Breast epithelium (tissue), 4 donors: Measurements from ENCODE around the gene ATP10D. TPM values are rescaled to one million over a fixed set of nuclear protein-coding genes. Genes with fewer than 3 reads are reported as not detected.
A peak's percentile ranks its signal among the peaks of the same experiment; 100 is the strongest.
"Not testable (repeated sequence)": the region's sequence is repeated elsewhere in the genome, so short reads cannot be mapped to it uniquely, and the experiment has no call there.

Experiments
- DNase-seq, 2 donors: peaks; one replicate each; pipeline ENCODE4 v3.0.0-alpha.2; 2019; ENCODE audit warnings: low spot score in 2 of 2
- H3K27ac ChIP-seq, 2 donors: fragments of 200-600 bp; sonication (generic) in 1 of 2; one replicate each; pipeline ENCODE4 v1.5.1; 2016 to 2019; ENCODE audit warnings: mild to moderate bottlenecking in 1 of 2
- H3K27me3 ChIP-seq, 2 donors: fragments of 200-600 bp; sonication (generic) in 1 of 2; one replicate each; pipeline versions ENCODE4 v1.5.1 to v1.6.0; 2017 to 2019; ENCODE audit warnings: control low read depth in 1 of 2, mild to moderate bottlenecking in 1 of 2
- H3K36me3 ChIP-seq: fragments of 200-600 bp; one replicate; pipeline ENCODE4 v1.5.1; 2019
- H3K4me1 ChIP-seq, 2 donors: fragments of 200-600 bp; sonication (generic); one replicate each; pipeline ENCODE4 v1.5.1; 2016 to 2019; ENCODE audit warnings: control low read depth in 1 of 2
- H3K4me3 ChIP-seq, 3 donors: fragments of 200-600 bp; sonication (generic); 1 replicate in 2 of 3; 2 replicates in 1 of 3; pipeline ENCODE4 v1.5.1; 2016 to 2019; ENCODE audit warnings: mild to moderate bottlenecking in 3 of 3, moderate library complexity in 2 of 3
- H3K9me3 ChIP-seq, 2 donors: fragments of 200-600 bp; sonication (generic) in 1 of 2; one replicate each; pipeline ENCODE4 v1.5.1; 2016 to 2019; ENCODE audit warnings: control low read depth in 1 of 2
- CTCF ChIP-seq, 3 donors: fragments of 450-650 bp; IDR thresholded peaks; one replicate each; pipeline ENCODE4 v1.5.1; 2016 to 2017; ENCODE audit warnings: antibody characterized with exemption in 3 of 3, mild to moderate bottlenecking in 3 of 3, moderate library complexity in 3 of 3
- POLR2A ChIP-seq: fragments of 450-650 bp; IDR thresholded peaks from one replicate; pipeline ENCODE4 v1.6.1; 2016; ENCODE audit warnings: antibody characterized with exemption, mild to moderate bottlenecking, moderate library complexity
- POLR2AphosphoS5 ChIP-seq, 3 donors: sonication (generic); formaldehyde crosslinking; IDR thresholded peaks; one replicate each; pipeline ENCODE4 v1.6.1; 2017; ENCODE audit warnings: antibody characterized with exemption in 3 of 3
- intact Hi-C: fragments of 100-400 bp; cut with DNase I; formaldehyde crosslinking; loops from one replicate; pipeline ENCODE4 v1.15.1; 2023; ENCODE audit warnings: low total_unique reads
- total RNA-seq, 3 donors: library from RNA; depleted of rRNA; stranded (reverse); fragments of >200 nt; gene quantifications; one replicate each; pipeline ENCODE4 v1.1.0, GENCODE V29; 2016

Gene ATP10D
- total RNA-seq, 3 donors from 2014 or later: 13.3 to 26.2 (median 15.7) TPM

- DNase-seq: no peak
- intact Hi-C loops: no loop called here
- Histone ChIP-seq H3K9me3 (no peaks in the 10 kb centered on the region), H3K27ac (peak overlapping the region; percentile 91), H3K27me3 (no peaks in the 10 kb centered on the region), H3K4me1 (no peaks in the 10 kb centered on the region), H3K36me3 (no peaks in the 10 kb centered on the region), H3K4me3 (peak overlapping the region; percentile 60 to 73 (median 61))
- no peak for TF ChIP-seq POLR2A
- TF ChIP-seq CTCF (IDR thresholded peaks at IDR 0.05): no peak
- no peak for TF ChIP-seq POLR2AphosphoS5 (IDR thresholded peaks at IDR 0.05)
Observed at GRCh38 chr4:47486231-47486673, 1.2 kb downstream of the ATP10D start.

- intact Hi-C loops, H3K36me3 ChIP-seq, DNase-seq, H3K27me3 ChIP-seq, H3K27ac ChIP-seq, H3K4me1 ChIP-seq, H3K9me3 ChIP-seq: not testable (repeated sequence)
- peak overlapping the region; percentile 60 to 73 (median 61) for H3K4me3 ChIP-seq
Observed at GRCh38 chr4:47486727-47487126, 1.7 kb downstream of the ATP10D start.

GRCh38 chr4:47488706-47489105 is 3.6 kb downstream of the ATP10D start:
- TF ChIP-seq CTCF (IDR thresholded peaks at IDR 0.05): no peak
- TF ChIP-seq POLR2A: no peak
- TF ChIP-seq POLR2AphosphoS5 (IDR thresholded peaks at IDR 0.05): no peak
- no peaks in the 10 kb centered on the region for H3K27me3 ChIP-seq
- no peak overlapping the region for H3K4me3 ChIP-seq
- no peak for DNase-seq
- no peaks in the 10 kb centered on the region for H3K4me1 ChIP-seq
- H3K36me3 ChIP-seq: no peaks in the 10 kb centered on the region
- no peaks in the 10 kb centered on the region for H3K9me3 ChIP-seq
- no peak overlapping the region for H3K27ac ChIP-seq
- intact Hi-C loops: no loop called here

- Histone ChIP-seq H3K27ac (no peak overlapping the region), H3K4me1 (no peaks in the 10 kb centered on the region), H3K36me3 (no peaks in the 10 kb centered on the region), H3K9me3 (no peaks in the 10 kb centered on the region), H3K27me3 (no peaks in the 10 kb centered on the region), H3K4me3 (no peak overlapping the region)
- TF ChIP-seq CTCF (IDR thresholded peaks at IDR 0.05): peak in 2 of 3 donors; percentile 21 to 24
- no peak for TF ChIP-seq POLR2AphosphoS5 (IDR thresholded peaks at IDR 0.05)
- intact Hi-C loops: no loop called here
- DNase-seq: no peak
Observed at GRCh38 chr4:47490550-47490949, 5.5 kb downstream of the ATP10D start.

- DNase-seq: no peak
- H3K9me3 ChIP-seq: no peaks in the 10 kb centered on the region
- no peaks in the 10 kb centered on the region for H3K27me3 ChIP-seq
- H3K36me3 ChIP-seq: no peaks in the 10 kb centered on the region
- intact Hi-C loops: no loop called here
- no peaks in the 10 kb centered on the region for H3K4me1 ChIP-seq
- no peak overlapping the region for H3K4me3 ChIP-seq
- no peak overlapping the region for H3K27ac ChIP-seq
- TF ChIP-seq POLR2AphosphoS5 (IDR thresholded peaks at IDR 0.05): no peak
- TF ChIP-seq POLR2A: no peak
- no peak for TF ChIP-seq CTCF (IDR thresholded peaks at IDR 0.05)
Observed at GRCh38 chr4:47493238-47494123, 8.4 kb downstream of the ATP10D start.
